Stomach (tissue), 4 donors: Measurements from ENCODE around the gene TIMM29.
"Not testable (repeated sequence)": the region's sequence is repeated elsewhere in the genome, so short reads cannot be mapped to it uniquely, and the experiment has no call there.

Source experiments
- CTCF ChIP-seq, 7 experiments: fragments of 450-650 bp in 4 of 7; fragments of 200-600 bp in 3 of 7; sonication (generic) in 3 of 7; IDR thresholded peaks; one replicate each; pipeline ENCODE4 v1.5.1; 2016 to 2019; ENCODE audit warnings: antibody characterized with exemption in 7 of 7, control low read depth in 2 of 7, mild to moderate bottlenecking in 1 of 7
- EP300 ChIP-seq: sonication (generic); formaldehyde crosslinking; IDR thresholded peaks from one replicate; pipeline ENCODE4 v1.6.1; 2017; ENCODE audit warnings: antibody characterized with exemption
- POLR2A ChIP-seq, 4 donors: fragments of 450-650 bp; IDR thresholded peaks; one replicate each; pipeline ENCODE4 v1.6.1; 2016; ENCODE audit warnings: antibody characterized with exemption in 4 of 4, control low read depth in 2 of 4, mild to moderate bottlenecking in 1 of 4, moderate library complexity in 1 of 4
- POLR2AphosphoS5 ChIP-seq, 3 donors: sonication (generic); formaldehyde crosslinking; IDR thresholded peaks; one replicate each; pipeline ENCODE4 v1.6.1; 2016; ENCODE audit warnings: antibody characterized with exemption in 3 of 3

DNA sequence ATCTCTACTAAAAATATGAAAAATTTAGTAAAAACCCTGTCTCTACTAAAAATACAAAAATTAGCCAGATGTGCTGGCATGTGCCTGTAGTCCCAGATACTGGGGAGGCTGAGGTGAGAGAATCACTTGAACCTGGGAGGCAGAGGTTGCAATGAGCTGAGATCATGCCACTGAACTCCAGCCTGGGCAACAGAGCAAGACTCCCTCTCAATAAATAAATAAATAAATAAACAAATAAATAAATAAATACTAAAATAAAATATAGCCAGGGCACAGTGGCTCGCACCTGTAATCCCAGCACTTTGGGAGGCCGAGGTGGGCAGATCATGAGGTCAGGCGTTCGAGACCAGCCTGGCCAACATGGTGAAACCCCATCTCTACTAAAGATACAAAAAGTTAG is 14.8 kb downstream of the TIMM29 start:
- TF ChIP-seq POLR2AphosphoS5 (IDR thresholded peaks at IDR 0.05); CTCF (IDR thresholded peaks at IDR 0.05); POLR2A (IDR thresholded peaks at IDR 0.05); EP300: not testable (repeated sequence)
